Sigmoid colon (tissue), 3 donors: ENCODE results near the gene HLA-F.

Experiments used
- POLR2A ChIP-seq, 2 donors: fragments of 450-650 bp; IDR thresholded peaks; one replicate each; pipeline ENCODE4 v1.6.1; 2016; ENCODE audit warnings: antibody characterized with exemption in 2 of 2, mild to moderate bottlenecking in 2 of 2, moderate library complexity in 2 of 2
- TF ChIP-seq, protein P1 (sequence below), 4 experiments: fragments of 450-650 bp in 3 of 4; fragments of 200-600 bp in 1 of 4; IDR thresholded peaks; one replicate each; pipeline ENCODE4 v1.5.1; 2016 to 2019; ENCODE audit warnings: antibody characterized with exemption in 4 of 4, mild to moderate bottlenecking in 3 of 4, moderate library complexity in 2 of 4

DNA sequence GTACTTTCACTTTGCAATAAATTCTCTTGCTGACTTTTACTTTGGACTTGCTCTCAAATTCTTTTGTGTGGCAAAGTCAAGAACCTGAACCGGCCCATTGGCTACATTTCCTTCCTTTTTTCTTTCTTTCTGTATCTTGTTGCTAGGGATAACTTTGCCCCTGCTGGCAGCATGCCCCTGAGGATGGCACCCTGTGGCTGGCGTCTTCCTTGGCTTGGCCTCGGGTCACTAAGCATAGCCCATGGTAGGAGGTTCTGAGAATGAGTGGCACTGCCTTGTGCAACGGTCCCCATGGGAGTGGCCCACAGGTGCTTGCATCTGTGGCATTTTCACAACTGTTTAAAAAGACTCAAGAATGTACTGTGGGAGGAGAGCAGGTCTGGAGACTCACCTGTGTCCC is 14.0 kb upstream of the HLA-F start:
- TF ChIP-seq, protein P1, sequence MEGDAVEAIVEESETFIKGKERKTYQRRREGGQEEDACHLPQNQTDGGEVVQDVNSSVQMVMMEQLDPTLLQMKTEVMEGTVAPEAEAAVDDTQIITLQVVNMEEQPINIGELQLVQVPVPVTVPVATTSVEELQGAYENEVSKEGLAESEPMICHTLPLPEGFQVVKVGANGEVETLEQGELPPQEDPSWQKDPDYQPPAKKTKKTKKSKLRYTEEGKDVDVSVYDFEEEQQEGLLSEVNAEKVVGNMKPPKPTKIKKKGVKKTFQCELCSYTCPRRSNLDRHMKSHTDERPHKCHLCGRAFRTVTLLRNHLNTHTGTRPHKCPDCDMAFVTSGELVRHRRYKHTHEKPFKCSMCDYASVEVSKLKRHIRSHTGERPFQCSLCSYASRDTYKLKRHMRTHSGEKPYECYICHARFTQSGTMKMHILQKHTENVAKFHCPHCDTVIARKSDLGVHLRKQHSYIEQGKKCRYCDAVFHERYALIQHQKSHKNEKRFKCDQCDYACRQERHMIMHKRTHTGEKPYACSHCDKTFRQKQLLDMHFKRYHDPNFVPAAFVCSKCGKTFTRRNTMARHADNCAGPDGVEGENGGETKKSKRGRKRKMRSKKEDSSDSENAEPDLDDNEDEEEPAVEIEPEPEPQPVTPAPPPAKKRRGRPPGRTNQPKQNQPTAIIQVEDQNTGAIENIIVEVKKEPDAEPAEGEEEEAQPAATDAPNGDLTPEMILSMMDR (IDR thresholded peaks at IDR 0.05) = no peak
- no peak for TF ChIP-seq POLR2A (IDR thresholded peaks at IDR 0.05)
